GM19035 (cell line): ENCODE results near the gene APBA2.
"Not testable (repeated sequence)": the region's sequence is repeated elsewhere in the genome, so short reads cannot be mapped to it uniquely, and the experiment has no call there.

Experiments
- ATAC-seq: cut with Tn5 transposase; IDR thresholded peaks from one replicate; pipeline ENCODE4 v1.9.1; 2021; ENCODE audit not compliant: unreplicated experiment

Gene APBA2

GRCh38 chr15:28994831-28995596, 109.2 kb downstream of the APBA2 start:
- ATAC-seq: no peak

GRCh38 chr15:28995705-28996104, 109.9 kb downstream of the APBA2 start:
- ATAC-seq: no peak

- ATAC-seq: no peak
Measured at GRCh38 chr15:28996289-28996688, 110.5 kb downstream of the APBA2 start.

GRCh38 chr15:28996953-28997352, 111.2 kb downstream of the APBA2 start:
- ATAC-seq: no peak

GRCh38 chr15:28997791-28998190, 112.0 kb downstream of the APBA2 start:
- ATAC-seq: no peak

GRCh38 chr15:28998511-28998910, 112.7 kb downstream of the APBA2 start:
- ATAC-seq: no peak

- ATAC-seq: no peak
Measured at GRCh38 chr15:29003191-29003839, 117.5 kb downstream of the APBA2 start.

GRCh38 chr15:29003840-29004233, 118.1 kb downstream of the APBA2 start:
- no peak for ATAC-seq

- no peak for ATAC-seq
Measured at GRCh38 chr15:29005931-29006330, 120.2 kb downstream of the APBA2 start.

- ATAC-seq: no peak
Measured at GRCh38 chr15:29008846-29009245, 123.1 kb downstream of the APBA2 start.

GRCh38 chr15:29012097-29012496, 126.3 kb downstream of the APBA2 start:
- no peak for ATAC-seq

GRCh38 chr15:29014493-29014892, 128.7 kb downstream of the APBA2 start:
- no peak for ATAC-seq

- no peak for ATAC-seq
Measured at GRCh38 chr15:29016518-29016917, 130.7 kb downstream of the APBA2 start.

- no peak for ATAC-seq
Measured at GRCh38 chr15:29018120-29018805, 132.5 kb downstream of the APBA2 start.

GRCh38 chr15:29018995-29019976, 133.5 kb downstream of the APBA2 start:
- no peak for ATAC-seq

- no peak for ATAC-seq
Measured at GRCh38 chr15:29021857-29022256, 136.1 kb downstream of the APBA2 start.

GRCh38 chr15:29024662-29025061, 138.9 kb downstream of the APBA2 start:
- no peak for ATAC-seq

- not testable (repeated sequence) for ATAC-seq
Measured at GRCh38 chr15:29025411-29025810, 139.6 kb downstream of the APBA2 start.

- ATAC-seq: not testable (repeated sequence)
Measured at GRCh38 chr15:29028158-29028557, 142.4 kb downstream of the APBA2 start.

GRCh38 chr15:29029651-29030195, 143.9 kb downstream of the APBA2 start:
- no peak for ATAC-seq
